ENCODE data around the gene KAZN.

KAZN gene

GRCh38 chr1:14713077-14713476, 114.6 kb downstream of the KAZN start:
- no peak for DNase-seq (ENCODE audit: low read depth in 2 of 2)

- no peak for DNase-seq (ENCODE audit: low read depth in 2 of 2)
Observed at GRCh38 chr1:14715266-14715665, 116.8 kb downstream of the KAZN start.

- DNase-seq (ENCODE audit: low read depth in 2 of 2): no peak
Observed at GRCh38 chr1:14715802-14716201, 117.3 kb downstream of the KAZN start.

DNA sequence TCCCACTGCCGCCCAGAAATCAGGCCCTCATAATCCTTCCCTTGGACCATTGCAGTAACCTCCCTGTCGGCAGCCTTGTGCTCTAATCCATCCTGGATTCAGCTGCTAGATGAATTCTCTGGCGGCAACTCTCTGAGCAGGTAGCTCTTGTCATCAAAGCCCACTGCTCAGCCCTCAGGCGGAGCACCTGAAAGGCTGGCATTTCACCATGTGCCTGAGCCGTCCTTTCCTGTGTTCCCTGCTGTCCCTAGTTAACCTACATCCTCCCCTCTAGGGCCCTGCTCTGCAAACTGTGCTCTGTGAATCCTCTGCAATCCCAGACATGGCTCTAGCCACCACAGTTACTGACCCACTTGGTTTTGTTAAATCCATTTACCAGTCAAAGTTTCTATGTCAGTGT, 118.0 kb downstream of the KAZN start:
- no peak for DNase-seq (ENCODE audit: low read depth in 2 of 2)

DNA sequence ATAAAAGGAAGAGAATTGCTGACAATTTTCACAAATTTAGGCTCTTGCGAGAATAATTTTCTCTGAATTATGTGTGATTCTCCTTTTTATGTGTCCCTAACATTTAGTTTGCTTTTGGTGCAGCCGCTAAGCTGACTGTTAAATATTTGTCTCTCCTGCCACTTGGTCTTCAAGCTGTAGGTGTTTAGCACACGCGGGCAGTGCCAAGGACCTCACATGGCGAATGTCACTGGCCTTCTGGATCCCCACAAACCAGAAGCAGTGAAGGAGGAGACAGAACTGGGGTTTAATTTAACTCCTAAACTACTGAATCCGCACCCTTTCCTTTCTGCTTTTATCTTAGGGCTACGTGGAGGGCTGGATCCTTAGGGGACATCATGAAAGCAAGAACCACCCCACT, 120.0 kb downstream of the KAZN start:
- DNase-seq (ENCODE audit: low read depth in 2 of 2): no peak

DNA sequence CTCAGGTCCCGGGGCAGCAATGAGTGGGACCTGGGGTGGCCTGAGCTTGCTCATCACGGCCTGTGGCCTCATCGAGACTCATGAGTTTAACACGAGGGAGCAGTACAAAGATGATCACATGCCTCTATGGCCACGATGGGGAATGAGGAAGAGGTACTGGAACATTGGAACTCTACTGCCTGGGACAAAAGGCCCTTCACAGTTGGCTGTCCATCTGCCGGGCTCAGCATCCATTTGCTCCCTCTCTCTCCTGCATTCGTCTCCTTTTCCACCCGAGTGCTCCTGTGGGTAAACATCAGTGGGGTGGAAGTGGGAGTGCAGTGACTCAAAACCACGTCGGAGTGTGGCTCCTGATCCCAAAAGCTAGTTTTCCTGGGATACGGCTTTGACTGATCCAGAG, 124.9 kb downstream of the KAZN start:
- DNase-seq (ENCODE audit: low read depth in 2 of 2): no peak

DNA sequence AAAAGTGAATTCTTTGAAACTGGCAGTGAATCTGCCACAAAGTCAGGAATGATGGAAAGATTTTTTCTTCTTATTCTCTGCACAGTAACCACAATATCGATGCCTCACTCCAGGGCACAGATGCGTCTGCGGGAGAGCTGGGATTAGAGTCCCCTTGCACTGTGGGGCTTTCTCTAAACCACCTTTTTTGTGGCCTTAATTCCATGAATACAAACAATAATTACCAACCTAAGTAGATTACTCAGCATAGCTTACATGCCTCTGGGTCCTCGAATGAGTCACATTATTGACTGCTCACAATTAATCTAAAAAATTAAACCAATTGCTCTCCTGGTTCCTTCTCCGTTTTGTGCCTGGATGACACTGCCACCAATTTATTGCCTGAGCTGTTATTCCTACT, 125.8 kb downstream of the KAZN start:
- DNase-seq (ENCODE audit: low read depth in 2 of 2): no peak

DNA sequence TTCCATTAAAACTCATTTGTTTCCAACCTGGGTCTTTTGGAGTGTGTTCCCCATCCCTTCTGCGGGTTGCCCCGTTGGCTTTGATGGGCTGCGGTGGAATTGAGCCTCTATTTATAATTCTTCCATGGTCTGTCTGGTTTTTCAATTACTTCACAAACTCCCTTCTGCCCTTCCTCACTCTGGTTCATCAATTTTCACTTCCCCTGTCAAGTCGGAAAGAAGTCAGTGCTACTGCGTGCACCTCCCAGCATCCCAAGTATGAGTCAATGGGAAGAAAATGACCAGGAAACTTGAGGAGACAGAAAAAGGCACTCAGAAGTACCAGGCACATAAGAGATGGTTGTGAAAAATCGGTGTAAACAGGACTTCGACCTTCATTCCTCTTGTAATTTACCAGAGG, 126.2 kb downstream of the KAZN start:
- no peak for DNase-seq (ENCODE audit: low read depth in 2 of 2)

GRCh38 chr1:14725238-14725637, 126.8 kb downstream of the KAZN start:
- no peak for DNase-seq (ENCODE audit: low read depth in 2 of 2)

DNA sequence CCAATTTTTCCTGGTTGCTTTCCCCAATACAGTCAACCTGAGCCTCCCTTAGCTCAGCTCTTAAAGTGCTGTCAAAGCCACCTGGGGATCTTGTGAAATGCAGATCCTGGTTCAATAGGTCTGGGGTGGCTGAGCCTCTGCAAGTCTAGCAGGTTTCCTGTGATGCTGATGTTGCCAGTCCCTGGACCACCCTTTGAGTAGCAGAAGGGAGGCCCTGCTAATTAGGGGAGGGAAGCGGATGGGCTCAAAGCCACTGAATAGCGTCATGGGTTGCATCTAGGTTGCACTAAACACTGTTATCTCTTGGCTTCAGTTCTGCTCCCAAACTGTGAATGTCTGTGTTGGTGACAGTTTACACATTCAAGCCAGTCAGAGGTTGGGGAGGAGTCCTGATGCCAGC, 127.2 kb downstream of the KAZN start:
- DNase-seq (ENCODE audit: low read depth in 2 of 2): no peak

DNA sequence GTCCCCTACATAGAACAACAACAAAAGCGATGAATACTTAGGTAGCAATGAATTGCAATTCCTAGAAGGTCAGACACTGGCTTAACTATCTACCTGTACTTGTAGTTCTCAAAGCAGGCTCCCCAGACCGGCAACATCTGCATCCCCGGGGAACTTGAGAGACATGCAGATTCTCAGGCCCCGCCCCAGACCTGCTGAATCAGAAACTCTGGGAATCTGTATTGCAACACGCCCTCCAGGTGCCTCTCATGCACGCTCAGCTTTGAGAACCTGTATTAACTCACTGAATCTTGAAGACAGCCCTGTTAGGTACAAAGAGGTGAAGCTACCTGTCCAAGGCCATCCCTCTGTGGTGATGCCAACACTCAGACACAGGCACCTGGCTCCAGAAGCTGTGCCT, 128.1 kb downstream of the KAZN start:
- DNase-seq (ENCODE audit: low read depth in 2 of 2): no peak

DNA sequence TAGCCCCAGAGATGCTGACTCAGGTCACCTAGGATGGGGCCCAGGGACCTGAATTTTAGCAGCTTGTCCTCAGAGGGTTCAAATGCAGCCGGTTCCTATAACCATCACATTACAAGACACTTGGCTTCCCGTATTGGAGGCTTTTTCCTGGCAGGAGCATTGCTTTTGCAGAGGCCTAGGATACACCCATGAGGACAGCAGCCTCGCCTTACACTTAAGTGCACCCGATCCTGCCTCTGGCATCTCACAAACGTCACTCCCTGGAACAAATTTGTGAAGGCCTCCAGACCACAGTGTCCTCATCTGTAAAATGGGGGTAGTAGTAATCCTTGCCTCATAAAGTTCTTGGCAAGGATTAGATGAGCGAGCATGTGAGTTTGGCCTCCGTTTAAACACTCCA, 130.0 kb downstream of the KAZN start:
- DNase-seq (ENCODE audit: low read depth in 2 of 2): no peak

DNA sequence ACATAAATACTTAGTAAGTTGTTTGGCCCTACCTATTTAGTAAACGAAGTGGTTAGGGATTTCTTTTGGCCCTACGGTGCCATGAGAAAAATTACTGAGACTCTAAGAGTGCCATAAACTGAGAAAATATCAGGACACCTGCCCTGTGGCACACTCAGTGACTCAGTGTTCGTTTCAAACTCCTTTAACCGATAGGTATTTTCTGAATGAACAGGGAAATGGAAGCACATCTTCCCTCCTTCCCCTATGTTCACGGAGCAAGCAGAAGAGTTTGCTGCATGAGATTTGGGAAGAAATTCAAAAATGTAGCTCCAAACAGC, 134.2 kb downstream of the KAZN start:
- no peak for DNase-seq (ENCODE audit: low read depth in 2 of 2)

DNA sequence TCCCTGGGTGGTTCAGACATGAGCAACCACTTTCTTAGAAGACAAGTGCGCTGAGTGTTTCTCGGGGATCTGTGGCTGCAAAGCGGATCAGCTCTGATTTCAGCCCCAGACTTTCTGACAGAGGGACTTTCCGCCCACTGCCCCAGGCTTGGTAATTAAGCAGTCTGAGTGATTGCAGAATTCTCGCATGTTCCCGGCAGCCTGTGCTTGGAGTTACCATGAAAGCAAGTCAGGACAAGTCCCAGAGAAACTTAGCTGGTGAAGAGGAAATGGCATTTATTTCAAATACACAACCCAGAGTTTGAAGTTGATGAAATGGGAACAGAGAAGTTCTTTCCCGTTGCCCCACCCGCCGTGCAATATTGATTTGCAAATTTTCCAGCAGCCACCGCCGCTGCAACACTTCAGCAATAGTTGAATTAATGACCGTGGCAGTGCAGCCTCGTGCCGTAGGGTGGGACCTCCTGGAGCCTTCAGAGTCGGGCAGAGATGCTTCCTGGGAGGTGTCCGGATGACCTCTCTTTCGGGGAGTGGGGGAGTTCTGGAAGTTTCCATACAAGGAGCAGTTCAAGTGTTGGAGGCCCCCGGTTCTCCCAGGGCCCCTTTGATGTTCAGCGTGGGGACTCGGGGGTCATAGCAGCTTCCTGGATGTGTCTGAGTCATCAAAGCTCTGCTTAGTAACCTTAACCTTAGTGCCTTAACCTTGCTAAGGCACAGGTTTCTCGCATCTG, 134.7 kb downstream of the KAZN start:
- DNase-seq (ENCODE audit: low read depth in 2 of 2): no peak

GRCh38 chr1:14733779-14734140, 135.3 kb downstream of the KAZN start:
- DNase-seq (ENCODE audit: low read depth in 2 of 2): no peak

DNA sequence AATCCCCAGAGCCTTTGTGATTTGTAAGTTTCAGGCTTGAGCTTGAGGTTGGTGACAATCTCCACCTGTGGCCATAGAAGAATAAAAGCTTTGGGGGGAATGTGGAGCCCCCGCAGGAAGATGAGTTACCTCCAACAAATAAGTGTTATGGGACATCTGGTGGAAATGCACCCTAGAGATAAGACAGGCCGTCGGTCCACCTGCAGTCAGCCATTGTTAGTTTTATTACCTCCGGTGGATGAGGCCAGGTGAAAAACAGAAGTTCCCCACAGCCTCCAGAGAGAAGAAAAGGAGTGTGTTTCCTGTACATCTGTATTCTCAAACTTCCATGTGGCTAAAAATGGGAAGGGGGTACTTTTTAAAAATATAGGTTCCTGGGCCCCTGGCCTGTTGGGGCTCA, 137.4 kb downstream of the KAZN start:
- DNase-seq (ENCODE audit: low read depth in 2 of 2): no peak

GRCh38 chr1:14737561-14738094, 139.1 kb downstream of the KAZN start:
- no peak for DNase-seq (ENCODE audit: low read depth in 2 of 2)

DNA sequence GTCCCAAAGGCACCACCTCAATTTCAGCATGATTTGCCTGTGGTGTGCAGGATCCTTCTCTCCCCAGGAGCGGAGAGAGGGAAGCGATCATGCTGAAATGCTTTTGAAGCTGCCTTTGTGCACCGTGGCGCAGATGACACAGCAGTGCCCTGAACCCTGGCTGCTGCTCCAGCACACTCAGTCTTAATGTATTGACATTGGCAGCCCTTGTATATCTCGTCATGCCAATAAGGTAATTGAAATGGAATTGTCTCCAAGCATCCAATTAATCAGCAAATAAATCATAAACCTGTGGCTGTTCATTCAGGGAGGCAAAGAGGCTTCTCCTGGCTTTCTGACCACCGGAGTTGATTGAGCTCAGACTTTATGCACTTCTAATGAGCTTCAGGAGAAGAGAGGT, 139.8 kb downstream of the KAZN start:
- no peak for DNase-seq (ENCODE audit: low read depth in 2 of 2)

DNA sequence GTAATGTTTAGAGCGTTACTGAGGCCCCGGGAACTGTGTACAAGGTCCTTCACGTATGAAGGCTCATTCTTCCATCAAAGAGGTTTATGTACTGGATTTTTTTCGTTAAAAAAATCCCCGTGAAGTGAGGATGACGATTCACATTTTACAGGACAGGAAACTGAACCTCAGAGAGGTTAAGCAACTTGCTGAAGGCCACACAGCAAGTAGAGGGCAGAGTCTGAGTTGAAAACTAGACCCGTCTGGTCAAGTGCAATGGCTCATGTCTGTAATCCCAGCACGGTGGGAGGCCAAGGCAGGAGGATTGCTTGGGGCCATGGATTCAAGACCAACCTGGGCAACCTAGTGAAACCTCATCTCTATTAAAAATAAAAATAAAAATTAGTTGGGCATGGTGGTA, 140.2 kb downstream of the KAZN start:
- no peak for DNase-seq (ENCODE audit: low read depth in 2 of 2)

DNA sequence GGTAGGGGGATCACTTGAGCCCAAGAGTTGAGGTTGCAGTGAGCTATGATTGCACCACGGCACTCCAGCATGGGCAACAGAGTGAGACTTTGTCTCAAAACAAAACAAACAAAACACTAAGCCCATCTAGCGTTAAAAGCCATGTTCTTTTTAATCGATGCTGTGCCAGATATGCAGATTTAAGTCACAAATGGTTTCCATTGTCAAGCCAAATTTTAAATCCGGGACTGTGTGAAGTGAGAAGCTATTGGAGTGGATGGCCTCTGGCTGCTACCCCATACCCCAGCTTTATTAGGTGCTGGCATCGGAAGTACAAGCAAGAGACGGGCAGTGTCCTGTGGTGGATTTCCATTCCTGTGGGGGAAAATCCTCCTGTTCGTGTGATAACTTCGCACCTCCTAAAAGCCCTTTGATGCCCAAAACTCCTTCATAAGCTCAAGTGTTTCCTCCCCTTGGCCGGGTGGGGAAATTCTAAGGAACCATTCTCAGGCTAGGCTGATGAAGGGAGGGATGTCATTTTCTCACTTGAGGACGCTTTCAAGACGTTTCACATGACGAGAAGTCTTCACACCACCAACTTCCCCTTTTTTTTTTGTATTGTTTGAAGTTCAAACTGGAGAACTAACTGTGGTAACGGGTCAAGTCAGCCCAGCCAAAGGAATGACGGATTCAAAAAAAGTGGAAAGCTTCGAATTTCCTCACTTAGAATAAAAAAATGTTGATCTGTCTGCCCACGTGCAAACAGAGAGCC, 140.8 kb downstream of the KAZN start:
- DNase-seq (ENCODE audit: low read depth in 2 of 2): no peak

DNA sequence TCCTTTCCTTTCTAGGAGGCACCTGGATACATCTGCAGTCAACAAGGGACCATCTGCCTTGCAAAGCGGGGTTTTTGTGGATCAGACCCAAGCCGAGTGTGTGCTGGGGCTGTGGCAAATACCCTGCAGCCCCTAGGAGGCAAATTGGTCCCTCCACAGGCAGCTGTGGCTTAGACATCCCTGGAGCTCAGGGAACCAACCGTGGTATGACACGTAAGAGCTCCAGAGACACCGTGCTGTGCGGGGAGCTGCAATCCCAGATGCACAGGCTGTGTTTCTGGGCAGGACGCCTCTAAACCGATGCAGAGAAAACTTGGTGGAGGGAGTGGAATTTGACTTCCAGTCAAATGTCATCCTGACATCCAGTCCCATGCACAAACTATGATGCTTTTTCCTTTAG, 141.5 kb downstream of the KAZN start:
- DNase-seq (ENCODE audit: low read depth in 2 of 2): no peak

DNA sequence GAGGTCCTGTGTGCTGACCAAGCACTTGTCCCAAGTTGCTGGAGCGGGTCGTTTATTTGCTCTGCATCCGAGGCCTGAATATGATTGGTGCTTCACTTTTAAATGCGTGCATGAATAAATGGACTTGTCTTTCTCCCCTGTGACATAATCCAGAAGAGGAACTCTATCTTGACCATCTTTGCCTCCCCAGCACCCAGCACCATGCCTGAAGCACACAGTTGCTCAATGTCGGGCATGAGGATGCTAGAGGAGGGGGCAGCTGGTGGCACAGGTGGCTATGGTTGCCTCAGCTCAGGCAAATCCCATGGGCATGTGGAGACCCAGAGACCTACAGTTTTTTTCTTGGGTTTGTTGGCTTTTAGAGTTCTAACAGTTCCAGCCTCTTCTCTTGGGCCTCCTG, 142.6 kb downstream of the KAZN start:
- DNase-seq (ENCODE audit: low read depth in 2 of 2): no peak

GRCh38 chr1:14741532-14741931, 143.0 kb downstream of the KAZN start:
- no peak for DNase-seq (ENCODE audit: low read depth in 2 of 2)
